Measurements from ENCODE around the gene GLRA3.

DNA sequence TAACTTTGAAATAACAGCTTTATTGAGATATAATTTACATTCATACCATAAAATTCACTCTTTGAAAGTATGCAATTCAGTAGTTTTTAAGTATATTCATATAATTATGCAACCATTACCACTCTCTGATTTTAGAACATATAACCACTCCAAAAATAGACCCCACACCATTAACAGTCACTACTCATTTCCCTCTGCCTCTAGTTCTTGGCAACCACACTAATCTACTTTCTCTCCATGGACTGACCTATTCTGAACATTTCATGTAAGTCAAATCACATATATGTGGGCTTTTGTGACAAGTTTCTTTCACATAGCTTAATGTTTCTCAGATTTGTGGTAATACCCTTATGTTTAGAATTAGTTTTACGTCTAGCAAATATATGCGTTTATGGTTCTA, 19.5 kb upstream of the GLRA3 start:
- TF ChIP-seq EZH2 (IDR thresholded peaks at IDR 0.05; ENCODE audit: low read length, missing control alignments) (no peak), CTCF (conservative IDR thresholded peaks at IDR 0.05 in 1 of 2, IDR thresholded peaks at IDR 0.05 in 1 of 2; ENCODE audit: low read depth in 1 of 2, low read length in 2 of 2) (no peak)
